H1 (cell line): ENCODE measurements around the gene GNL2. TPM values are rescaled to one million over a fixed set of nuclear protein-coding genes. Genes with fewer than 3 reads are reported as not detected.

Experiments
- CTCF ChIA-PET: fragments of 300-600 bp; sonication (Branson Sonifier 250); formaldehyde crosslinking; loops from one replicate; lab custom pipeline; 2021; ENCODE audit not compliant: partially characterized antibody; lab: Charles Lee
- POLR2A ChIA-PET: fragments of 300-600 bp; sonication (Branson Sonifier 250); formaldehyde crosslinking; loops from one replicate; lab custom pipeline; 2021; ENCODE audit warnings: inconsistent platforms; ENCODE audit not compliant: partially characterized antibody; lab: Charles Lee
- DNase-seq, 2 experiments: peaks; one replicate each; pipeline versions ENCODE4 v3.0.0 to v3.0.0-alpha.2; 2010 to 2022; ENCODE audit warnings: low spot score in 2 of 2, low read depth in 1 of 2, mixed read lengths in 1 of 2
- FAIRE-seq: peaks from 2 replicates; lab custom pipeline; 2011; peaks lifted over from hg19 to GRCh38; lab: Jason Lieb, UNC
- H2AFZ ChIP-seq: 2 replicates; pipeline ENCODE4 v1.8.1; 2012; ENCODE audit warnings: low read length, inconsistent platforms
- H2AK5ac ChIP-seq: 2 replicates; pipeline ENCODE4 v1.6.1; 2013; ENCODE audit warnings: low read depth, low read length
- H2BK120ac ChIP-seq: replicated peaks from 2 replicates; pipeline ENCODE3; 2013; ENCODE audit warnings: low read depth, low read length, inconsistent platforms
- H2BK12ac ChIP-seq: 2 replicates; pipeline ENCODE4 v1.6.1; 2013; ENCODE audit warnings: low read depth, low read length
- H2BK15ac ChIP-seq: 2 replicates; pipeline ENCODE4 v1.6.1; 2013; ENCODE audit warnings: low read length
- H2BK20ac ChIP-seq: 2 replicates; pipeline ENCODE4 v1.6.1; 2013; ENCODE audit warnings: low read length
- H2BK5ac ChIP-seq: 2 replicates; pipeline ENCODE4 v1.6.1; 2013; ENCODE audit warnings: low read depth, low read length
- H3K14ac ChIP-seq: 2 replicates; pipeline ENCODE4 v1.6.1; 2013; ENCODE audit warnings: inconsistent platforms; ENCODE audit not compliant: insufficient read length
- H3K18ac ChIP-seq: 2 replicates; pipeline ENCODE4 v1.6.1; 2013; ENCODE audit warnings: low read length; ENCODE audit errors: extremely low read depth
- H3K23ac ChIP-seq: 2 replicates; pipeline ENCODE4 v1.6.1; 2013; ENCODE audit warnings: inconsistent platforms; ENCODE audit not compliant: insufficient read length
- H3K23me2 ChIP-seq: 2 replicates; pipeline ENCODE4 v1.6.1; 2013; ENCODE audit warnings: low read depth, low read length
- H3K27ac ChIP-seq: 2 replicates; pipeline ENCODE4 v1.6.1; 2011; ENCODE audit warnings: low read depth, low read length, inconsistent platforms
- H3K27me3 ChIP-seq, 4 experiments: replicated peaks in 1 of 4; 1 replicate in 1 of 4; 2 replicates in 3 of 4; pipeline versions ENCODE4 v1.6.1 to v1.8.1; 2011 to 2013; ENCODE audit warnings: low read length in 3 of 4, mild to moderate bottlenecking in 3 of 4, inconsistent platforms in 2 of 4, mixed read lengths in 2 of 4, moderate library complexity in 1 of 4; ENCODE audit not compliant: control insufficient read depth in 3 of 4, insufficient read depth in 3 of 4; ENCODE audit errors: extremely low read depth in 1 of 4
- H3K36me3 ChIP-seq, 4 experiments: 2 replicates each; pipeline versions ENCODE4 v1.6.1 to v1.8.1; 2011 to 2013; ENCODE audit warnings: mild to moderate bottlenecking in 4 of 4, low read length in 3 of 4, moderate library complexity in 2 of 4, control low read depth in 1 of 4, inconsistent platforms in 1 of 4; ENCODE audit not compliant: insufficient read depth in 4 of 4, control insufficient read depth in 2 of 4
- H3K4ac ChIP-seq: replicated peaks from 2 replicates; pipeline ENCODE3; 2013; ENCODE audit warnings: low read length, low read depth, mixed read lengths, inconsistent platforms; ENCODE audit not compliant: insufficient read length
- H3K4me1 ChIP-seq, 4 experiments: replicated peaks in 1 of 4; 1 replicate in 1 of 4; 2 replicates in 3 of 4; pipeline versions ENCODE4 v1.6.1 to v1.8.1; 2011 to 2013; ENCODE audit warnings: low read length in 3 of 4, inconsistent platforms in 2 of 4, mixed read lengths in 1 of 4; ENCODE audit not compliant: insufficient read depth in 4 of 4, control insufficient read depth in 3 of 4
- H3K4me2 ChIP-seq, 2 experiments: 2 replicates each; pipeline versions ENCODE4 v1.6.1 to v1.8.1; 2011 to 2013; ENCODE audit warnings: low read depth in 2 of 2, low read length in 2 of 2, control low read depth in 1 of 2, inconsistent platforms in 1 of 2, mild to moderate bottlenecking in 1 of 2; ENCODE audit not compliant: insufficient read depth in 1 of 2
- H3K4me3 ChIP-seq, 4 experiments: fragments of 200-600, 300-600 bp in 1 of 4; sonication (generic), shearing (Covaris generic), sonication (Bioruptor Twin) in 1 of 4; 2 replicates each; pipeline versions ENCODE4 v1.5.1 to v1.8.1; 2011 to 2016; ENCODE audit warnings: low read length in 4 of 4, low read depth in 3 of 4, control low read depth in 2 of 4, inconsistent platforms in 2 of 4, mild to moderate bottlenecking in 2 of 4, mixed read lengths in 1 of 4, moderate library complexity in 1 of 4; ENCODE audit not compliant: insufficient read depth in 2 of 4; ENCODE audit errors: extremely low read depth in 1 of 4
- H3K56ac ChIP-seq: replicated peaks from 2 replicates; pipeline ENCODE3; 2013; ENCODE audit warnings: low read depth, mild to moderate bottlenecking, mixed read lengths, low read length, inconsistent platforms; ENCODE audit not compliant: insufficient read length
- H3K79me1 ChIP-seq: 2 replicates; pipeline ENCODE4 v1.6.1; 2013; ENCODE audit warnings: low read depth, low read length, control low read depth
- H3K79me2 ChIP-seq, 2 experiments: 2 replicates each; pipeline versions ENCODE4 v1.6.1 to v1.8.1; 2012 to 2013; ENCODE audit warnings: low read length in 2 of 2, mild to moderate bottlenecking in 2 of 2, inconsistent platforms in 1 of 2; ENCODE audit not compliant: insufficient read depth in 2 of 2, control insufficient read depth in 1 of 2
- H3K9ac ChIP-seq, 4 experiments: replicated peaks in 1 of 4; 1 replicate in 1 of 4; 2 replicates in 3 of 4; pipeline versions ENCODE4 v1.6.1 to v1.8.1; 2011 to 2013; ENCODE audit warnings: low read depth in 3 of 4, low read length in 3 of 4, control low read depth in 2 of 4, mild to moderate bottlenecking in 2 of 4, moderate library complexity in 2 of 4, inconsistent platforms in 1 of 4; ENCODE audit errors: extremely low read depth in 1 of 4
- H3K9me3 ChIP-seq, 2 experiments: 2 replicates each; pipeline versions ENCODE4 v1.6.1 to v1.8.1; 2012 to 2013; ENCODE audit warnings: mild to moderate bottlenecking in 2 of 2, moderate library complexity in 2 of 2, control low read depth in 1 of 2, inconsistent platforms in 1 of 2, low read depth in 1 of 2, low read length in 1 of 2, mixed read lengths in 1 of 2; ENCODE audit not compliant: insufficient read depth in 2 of 2
- H4K20me1 ChIP-seq, 2 experiments: replicated peaks in 1 of 2; 2 replicates each; pipeline versions ENCODE3 to v1.8.1; 2011 to 2013; ENCODE audit warnings: inconsistent platforms in 2 of 2, low read length in 2 of 2, mild to moderate bottlenecking in 1 of 2; ENCODE audit not compliant: insufficient read depth in 2 of 2, control insufficient read depth in 1 of 2
- H4K5ac ChIP-seq: 2 replicates; pipeline ENCODE4 v1.6.1; 2013; ENCODE audit warnings: low read length, low read depth, mixed read lengths, inconsistent platforms; ENCODE audit not compliant: insufficient read length
- H4K8ac ChIP-seq: 2 replicates; pipeline ENCODE4 v1.8.0; 2013; ENCODE audit warnings: mild to moderate bottlenecking, moderate library complexity, low read length, inconsistent platforms; ENCODE audit not compliant: insufficient read depth; ENCODE audit errors: extremely low read depth
- H4K91ac ChIP-seq: replicated peaks from 2 replicates; pipeline ENCODE3; 2013; ENCODE audit warnings: low read length, mixed read lengths, inconsistent platforms; ENCODE audit not compliant: insufficient read length
- ATF2 ChIP-seq: IDR thresholded peaks from 2 replicates; pipeline ENCODE4 v1.6.1; 2012; ENCODE audit warnings: low read length, inconsistent platforms
- RAD21 ChIP-seq, 2 experiments: IDR thresholded peaks in 1 of 2; conservative IDR thresholded peaks in 1 of 2; 2 replicates each; pipeline ENCODE4 v1.6.1; 2011; ENCODE audit warnings: low read depth in 2 of 2, low read length in 2 of 2, improper control_type of control experiment in 1 of 2, inconsistent platforms in 1 of 2, mild to moderate bottlenecking in 1 of 2, moderate library complexity in 1 of 2
- WGBS, 2 experiments: shearing (Covaris generic) in 1 of 2; methylation state at CpG; one replicate each; pipeline versions ENCODE4 v1.1.6 to v1.1.7; 2013 to 2015; ENCODE audit warnings: low lambda C conversion rate in 2 of 2, mixed read lengths in 2 of 2, inconsistent platforms in 1 of 2, low coverage in 1 of 2, missing lambda C conversion rate in 1 of 2; ENCODE audit not compliant: insufficient replicate concordance in 2 of 2, insufficient coverage in 1 of 2, insufficient read length in 1 of 2; ENCODE audit errors: extremely low coverage in 1 of 2, missing lambda C conversion rate in 1 of 2; 5-methylcytosine and 5-hydroxymethylcytosine counted together
- polyA plus RNA-seq, 7 experiments: library from polyadenylated mRNA; depleted of rRNA in 3 of 7; stranded (reverse) in 5 of 7; unstranded in 2 of 7; fragments of >200 nt in 5 of 7; fragments of 200-250 nt in 2 of 7; gene quantifications; 1 replicate in 5 of 7; 2 replicates in 1 of 7; 4 replicates in 1 of 7; pipeline versions ENCODE4 v1.2.1 to v1.2.3, GENCODE V29; 2011 to 2013; ENCODE audit warnings: missing spikeins in 2 of 7, mixed read lengths in 2 of 7
- total RNA-seq: library from RNA; stranded (reverse); fragmentation: NEBNext Ultra II Directional; extraction: Animal tissue kit (Norgen Biotek cat#: 25700); gene quantifications from 2 replicates; pipeline ENCODE4 v1.2.1, GENCODE V29; 2021

The GNL2 gene
- total and polyA plus RNA-seq, 2 of the 8 experiments (the other 6 are each of a cell fraction or from before 2014, with no cell fraction given), result 22.2 to 88.3 TPM

GRCh38 chr1:37605061-37605650, 9.4 kb upstream of the GNL2 start:
- Histone ChIP-seq H2BK5ac (no peak overlapping the region), H4K5ac (no peak overlapping the region), H3K27ac (no peak overlapping the region), H2BK12ac (no peak overlapping the region), H2BK20ac (no peak overlapping the region), H3K27me3 (peaks cover 0 to 13% (median 9%) of the 10 kb centered on the region in 4 experiments; a peak in 4 of 7 replicates), H3K36me3 (no peaks in the 10 kb centered on the region), H3K56ac (no peak overlapping the region), H3K4ac (no peak overlapping the region), H3K18ac (no peak overlapping the region), H3K4me1 (no peaks in the 10 kb centered on the region), H2BK15ac (no peak overlapping the region), H4K91ac (no peak overlapping the region), H3K9me3 (no peaks in the 10 kb centered on the region), H2AK5ac (no peak overlapping the region), H3K23me2 (no peaks in the 10 kb centered on the region; the same call in 1 of the 2 replicates), H4K20me1 (no peaks in the 10 kb centered on the region), H3K4me3 (no peak overlapping the region), H3K79me2 (no peaks in the 10 kb centered on the region), H3K23ac (no peak overlapping the region), H3K4me2 (no peak overlapping the region), H2AFZ (no peak overlapping the region), H2BK120ac (no peak overlapping the region), H3K79me1 (no peaks in the 10 kb centered on the region), H3K9ac (no peak overlapping the region), H3K14ac (no peak overlapping the region), H4K8ac (no peak overlapping the region; the same call in 1 of the 2 replicates)
- ChIA-PET CTCF (interaction anchor here (0.7 to 13.4 kb wide), 7 partner anchors 15 to 87 kb away, joined by 3 to 400 read pairs (median 3); a partner anchor contains a TSS), POLR2A (interaction anchor here (1.4 kb wide), 1 partner anchor 78 kb away, joined by 3 read pairs; no protein-coding TSS in a partner anchor)
- TF ChIP-seq RAD21 (IDR thresholded peaks at IDR 0.05 in 1 of 2, conservative IDR thresholded peaks at IDR 0.05 in 1 of 2; ENCODE audit: low read depth in 2 of 2, low read length in 2 of 2) (peak in 1 of 2 experiments; percentile 15; a peak in 1 of 4 replicates), ATF2 (no peak)
- 74% methylated on average over 12 of the region's 12 CpGs; no CpG with 5 or more reads in 1 of the 2 experiments for WGBS, 2 experiments
- FAIRE-seq (no peak), DNase-seq (no peak)
